ENCODE data around the gene EYA2.

DNA sequence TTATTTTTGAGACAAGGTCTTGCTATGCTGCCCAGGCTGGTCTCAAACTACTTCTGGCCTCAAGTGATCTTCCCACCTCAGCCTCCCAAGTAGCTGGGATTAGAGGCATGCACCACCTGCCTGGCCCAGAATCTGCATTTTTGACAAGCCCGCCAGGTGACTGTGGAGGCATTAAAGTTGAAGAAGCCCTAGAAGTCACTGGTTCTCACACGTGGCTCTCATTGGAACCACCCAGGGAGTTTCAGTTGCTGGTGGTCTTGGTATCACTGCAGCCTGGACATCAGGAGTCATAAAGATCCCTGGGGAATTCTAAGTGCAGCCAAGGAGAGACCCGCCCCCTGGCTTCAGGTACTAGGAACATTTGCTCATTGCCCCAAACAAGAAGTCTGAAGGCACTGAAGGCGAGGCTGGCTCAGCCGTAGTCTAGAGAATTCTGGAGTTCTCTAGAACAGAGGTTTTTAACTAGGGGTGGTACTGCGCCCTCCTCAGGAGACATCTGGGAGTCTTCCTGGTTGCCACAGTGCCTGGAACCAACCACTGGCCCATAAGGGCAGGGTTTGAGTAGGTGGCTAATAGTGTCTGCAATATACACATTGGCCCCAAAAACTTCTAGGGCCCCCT is 279.1 kb downstream of the EYA2 start:
- TF ChIP-seq, protein P1, sequence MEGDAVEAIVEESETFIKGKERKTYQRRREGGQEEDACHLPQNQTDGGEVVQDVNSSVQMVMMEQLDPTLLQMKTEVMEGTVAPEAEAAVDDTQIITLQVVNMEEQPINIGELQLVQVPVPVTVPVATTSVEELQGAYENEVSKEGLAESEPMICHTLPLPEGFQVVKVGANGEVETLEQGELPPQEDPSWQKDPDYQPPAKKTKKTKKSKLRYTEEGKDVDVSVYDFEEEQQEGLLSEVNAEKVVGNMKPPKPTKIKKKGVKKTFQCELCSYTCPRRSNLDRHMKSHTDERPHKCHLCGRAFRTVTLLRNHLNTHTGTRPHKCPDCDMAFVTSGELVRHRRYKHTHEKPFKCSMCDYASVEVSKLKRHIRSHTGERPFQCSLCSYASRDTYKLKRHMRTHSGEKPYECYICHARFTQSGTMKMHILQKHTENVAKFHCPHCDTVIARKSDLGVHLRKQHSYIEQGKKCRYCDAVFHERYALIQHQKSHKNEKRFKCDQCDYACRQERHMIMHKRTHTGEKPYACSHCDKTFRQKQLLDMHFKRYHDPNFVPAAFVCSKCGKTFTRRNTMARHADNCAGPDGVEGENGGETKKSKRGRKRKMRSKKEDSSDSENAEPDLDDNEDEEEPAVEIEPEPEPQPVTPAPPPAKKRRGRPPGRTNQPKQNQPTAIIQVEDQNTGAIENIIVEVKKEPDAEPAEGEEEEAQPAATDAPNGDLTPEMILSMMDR (IDR thresholded peaks at IDR 0.05 in 4 of 5, conservative IDR thresholded peaks at IDR 0.05 in 1 of 5), result no peak
- TF ChIP-seq POLR2A (IDR thresholded peaks at IDR 0.05), result no peak
